OCI-LY1 (cell line): ENCODE results near the gene NOTCH2.

Experiments used
- EZH2 ChIP-seq: fragments of 200-600 bp; sonication (generic), shearing (Covaris generic); IDR thresholded peaks from 2 replicates; pipeline ENCODE4 v1.8.0; 2017; ENCODE audit warnings: borderline replicate concordance, mixed run types, mild to moderate bottlenecking, antibody characterized with exemption, low read length, moderate library complexity, mixed read lengths
- TF ChIP-seq, protein P1 (sequence below): fragments of 200-600 bp; sonication (generic), shearing (Covaris generic); IDR thresholded peaks from 2 replicates; pipeline ENCODE4 v1.5.1; 2017; ENCODE audit warnings: mild to moderate bottlenecking, antibody characterized with exemption, low read length, moderate library complexity, mixed read lengths

DNA sequence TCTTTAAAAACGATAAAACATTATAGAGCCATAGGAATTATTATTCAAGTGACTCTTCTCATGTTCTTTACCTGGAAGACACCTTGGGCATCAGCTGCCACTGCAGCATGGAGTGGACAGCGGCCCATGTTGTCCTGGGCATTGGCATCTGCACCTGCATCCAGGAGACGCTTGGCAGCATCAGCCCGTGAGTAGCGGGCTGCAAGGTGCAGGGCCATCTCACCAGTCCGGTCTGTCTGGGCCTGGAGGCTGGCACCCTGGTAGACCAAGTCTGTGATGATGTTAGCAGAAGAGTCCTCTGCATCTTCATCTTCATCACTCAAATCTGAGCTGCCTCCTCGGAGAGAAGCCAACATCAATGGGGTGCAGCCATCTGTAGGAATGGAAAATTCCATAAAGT is 150.2 kb downstream of the NOTCH2 start:
- TF ChIP-seq EZH2: no peak
- TF ChIP-seq, protein P1, sequence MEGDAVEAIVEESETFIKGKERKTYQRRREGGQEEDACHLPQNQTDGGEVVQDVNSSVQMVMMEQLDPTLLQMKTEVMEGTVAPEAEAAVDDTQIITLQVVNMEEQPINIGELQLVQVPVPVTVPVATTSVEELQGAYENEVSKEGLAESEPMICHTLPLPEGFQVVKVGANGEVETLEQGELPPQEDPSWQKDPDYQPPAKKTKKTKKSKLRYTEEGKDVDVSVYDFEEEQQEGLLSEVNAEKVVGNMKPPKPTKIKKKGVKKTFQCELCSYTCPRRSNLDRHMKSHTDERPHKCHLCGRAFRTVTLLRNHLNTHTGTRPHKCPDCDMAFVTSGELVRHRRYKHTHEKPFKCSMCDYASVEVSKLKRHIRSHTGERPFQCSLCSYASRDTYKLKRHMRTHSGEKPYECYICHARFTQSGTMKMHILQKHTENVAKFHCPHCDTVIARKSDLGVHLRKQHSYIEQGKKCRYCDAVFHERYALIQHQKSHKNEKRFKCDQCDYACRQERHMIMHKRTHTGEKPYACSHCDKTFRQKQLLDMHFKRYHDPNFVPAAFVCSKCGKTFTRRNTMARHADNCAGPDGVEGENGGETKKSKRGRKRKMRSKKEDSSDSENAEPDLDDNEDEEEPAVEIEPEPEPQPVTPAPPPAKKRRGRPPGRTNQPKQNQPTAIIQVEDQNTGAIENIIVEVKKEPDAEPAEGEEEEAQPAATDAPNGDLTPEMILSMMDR: no peak
